Mesenteric fat pad (tissue), 1 donor: ENCODE measurements around the gene ADAMTSL4. TPM values are rescaled to one million over a fixed set of nuclear protein-coding genes. Genes with fewer than 3 reads are reported as not detected.
"Not testable (repeated sequence)": the region's sequence is repeated elsewhere in the genome, so short reads cannot be mapped to it uniquely, and the experiment has no call there.

Experiments used
- DNase-seq: peaks from one replicate; pipeline ENCODE4 v3.0.0-alpha.2; 2020; ENCODE audit warnings: low spot score
- total RNA-seq: library from RNA; stranded (reverse); fragmentation: NEBNext Ultra II Directional; extraction: Animal tissue kit (Norgen Biotek cat#: 25700); gene quantifications from one replicate; pipeline ENCODE4 v1.2.1, GENCODE V29; 2021
- donor health status: DM: yes; HTN: yes; CAD: no.

Gene ADAMTSL4
- total RNA-seq, 1 donor from 2014 or later, result 76.4 TPM

DNA sequence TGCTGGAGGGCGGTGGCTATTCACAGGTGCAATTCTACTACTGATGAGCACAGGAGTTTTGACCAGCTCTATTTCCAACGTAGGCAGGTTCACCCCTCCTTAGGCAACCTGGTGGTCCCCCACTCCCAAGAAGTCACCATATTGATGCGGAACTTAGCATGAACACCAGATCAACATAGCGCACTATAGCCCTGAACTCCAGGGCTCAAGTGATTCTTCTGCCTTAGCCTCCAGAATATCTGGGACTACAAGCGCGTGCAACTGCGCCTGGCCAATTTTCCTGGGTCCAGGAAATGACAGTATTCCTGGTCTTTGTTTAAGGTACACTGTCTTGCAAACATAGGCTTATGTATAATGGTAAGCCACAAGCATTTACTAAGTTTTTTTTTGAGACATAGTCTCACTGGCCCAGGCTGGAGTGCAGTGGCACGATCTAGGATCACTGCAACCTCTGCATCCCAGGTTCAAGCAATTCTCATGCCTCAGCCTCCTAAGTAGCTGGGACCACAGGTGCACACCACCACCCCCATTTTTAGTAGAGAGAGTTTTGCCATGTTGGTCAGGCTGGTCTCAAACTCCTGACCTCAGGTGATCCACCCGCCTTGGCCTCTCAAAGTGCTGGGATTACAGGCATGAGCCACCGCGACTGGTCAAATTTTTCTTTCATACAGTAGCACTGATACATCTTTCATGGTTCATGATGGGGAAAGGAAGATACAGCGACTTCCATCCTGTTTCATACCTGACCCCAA is 17.6 kb downstream of the ADAMTSL4 start:
- DNase-seq, result no peak

DNA sequence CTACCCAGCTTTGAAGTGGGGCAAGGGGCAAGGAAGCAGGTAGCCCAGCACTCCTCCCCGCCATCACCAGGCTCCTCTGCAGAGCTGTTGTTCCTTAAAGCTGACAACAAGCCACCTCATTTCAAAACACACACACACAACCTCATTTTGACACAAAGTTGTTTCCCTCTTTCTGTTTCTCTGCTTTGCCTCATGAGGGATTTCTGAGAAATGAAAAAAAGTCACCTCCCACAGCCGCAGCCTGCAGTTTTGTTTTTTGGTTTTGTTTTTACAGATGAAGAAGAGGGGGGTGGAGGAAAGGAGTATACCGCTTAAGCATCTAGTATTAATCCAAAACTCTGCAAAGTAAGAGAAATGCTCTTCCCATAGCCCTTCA is 18.1 kb downstream of the ADAMTSL4 start:
- no peak for DNase-seq

DNA sequence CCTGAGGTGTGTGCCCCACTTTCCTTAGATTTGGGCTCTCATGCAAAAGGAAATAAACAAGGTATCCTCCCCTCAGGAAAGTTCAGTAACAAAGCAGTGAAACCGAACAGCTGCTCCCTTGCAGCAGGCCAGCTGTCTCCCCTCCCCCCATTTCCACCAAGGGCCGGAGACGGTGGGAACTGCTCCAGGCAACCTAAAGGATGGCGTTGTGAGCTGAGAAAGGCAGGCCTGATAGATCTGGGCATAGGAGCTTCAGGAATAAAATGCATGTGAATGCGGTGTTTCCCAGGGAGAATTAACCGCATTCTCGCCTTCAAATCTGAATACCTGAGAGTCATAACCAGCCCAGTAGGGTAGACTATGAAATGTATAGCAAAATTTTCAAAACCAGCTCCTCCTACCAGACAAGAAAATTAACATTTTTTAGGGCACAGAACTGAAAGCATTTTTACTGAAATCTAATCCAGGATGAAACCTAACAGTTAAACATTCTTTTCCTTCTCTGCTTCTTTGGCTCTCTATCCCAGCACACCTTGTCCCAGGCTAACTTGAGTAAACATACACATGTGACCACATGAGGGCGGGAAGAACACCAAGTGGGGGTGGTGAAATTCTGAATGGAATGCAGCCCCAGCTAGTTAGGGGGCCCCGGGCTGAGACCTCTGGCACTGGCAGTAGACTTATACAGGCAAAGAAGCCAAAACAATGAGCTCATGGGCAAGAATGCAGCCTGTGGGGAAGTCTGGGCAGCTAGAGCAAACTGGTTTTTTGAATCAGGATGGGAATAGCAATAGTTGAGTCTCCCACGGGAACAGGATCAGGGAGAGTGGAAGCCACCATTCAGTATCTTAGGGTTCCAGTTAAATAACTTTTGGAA is 18.7 kb downstream of the ADAMTSL4 start:
- DNase-seq, result no peak

DNA sequence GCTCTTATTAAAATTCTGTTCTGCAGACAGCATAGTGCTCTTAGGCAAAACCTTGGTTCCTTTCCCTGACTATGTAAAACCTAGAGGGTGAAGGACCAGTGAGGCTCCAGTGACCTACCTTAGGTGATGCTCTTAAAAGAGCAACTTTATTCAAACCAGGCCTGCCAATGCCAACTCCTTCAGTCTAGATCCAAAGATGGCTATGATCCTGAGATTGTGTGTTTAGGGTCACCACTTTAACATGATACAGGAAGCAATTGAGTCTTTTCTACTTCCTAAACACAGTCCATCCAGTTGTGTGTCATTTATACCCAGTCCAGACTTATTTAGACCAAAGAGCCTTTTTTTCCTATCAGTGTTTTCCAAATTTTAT is 19.4 kb downstream of the ADAMTSL4 start:
- DNase-seq, result no peak

DNA sequence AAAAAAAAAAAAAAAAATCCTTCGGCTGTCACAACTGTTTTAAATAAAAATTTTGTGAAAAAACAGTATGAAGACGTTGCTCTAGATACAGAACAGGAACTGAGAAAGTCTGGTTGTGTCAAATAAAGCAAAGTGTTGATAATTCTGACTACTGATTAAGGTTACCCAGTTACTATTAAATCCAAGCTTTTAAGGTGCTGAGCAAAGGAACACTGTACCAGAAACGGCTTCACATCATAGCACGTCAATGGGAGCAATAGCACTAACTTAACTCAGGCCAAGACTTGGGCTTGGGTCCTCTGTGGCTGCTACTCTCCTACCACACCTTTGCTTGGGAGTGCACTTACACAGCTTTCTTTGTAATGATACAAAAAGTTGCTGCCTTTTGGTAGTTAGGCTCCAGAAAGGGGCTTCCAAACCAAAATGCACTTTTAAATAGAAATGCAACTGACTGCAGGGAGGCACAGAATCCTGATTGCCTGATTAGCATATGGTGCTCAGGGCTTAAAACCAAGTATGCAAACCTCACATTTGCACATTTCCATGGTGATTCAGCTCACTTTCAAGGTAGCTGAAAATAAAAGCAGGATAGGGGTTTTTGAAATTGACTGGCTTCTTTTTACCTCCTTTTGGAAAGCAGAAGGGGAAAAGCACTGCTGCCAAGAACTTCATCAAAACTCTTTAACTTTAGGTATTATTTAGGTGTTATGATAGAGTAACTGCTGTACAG is 23.9 kb downstream of the ADAMTSL4 start:
- DNase-seq, result no peak

DNA sequence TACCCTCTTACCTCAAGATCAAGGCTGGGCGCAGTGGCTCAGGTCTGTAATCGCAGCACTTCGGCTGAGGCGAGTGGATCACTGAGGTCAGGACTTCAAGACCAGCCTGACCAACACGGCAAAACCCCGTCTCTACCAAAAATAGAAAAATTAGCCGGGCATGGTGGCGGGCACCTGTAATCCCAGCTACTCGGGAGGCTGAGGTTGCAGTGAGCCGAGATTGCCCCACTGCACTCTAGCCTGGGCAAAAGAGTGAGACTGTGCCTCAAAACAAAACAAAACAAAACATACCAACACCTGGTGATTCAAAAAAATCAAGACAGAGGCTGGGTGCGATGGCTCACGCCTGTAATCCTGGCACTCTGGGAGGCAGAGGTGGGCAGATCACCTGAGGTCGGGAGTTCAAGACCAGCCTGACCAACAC is 24.5 kb downstream of the ADAMTSL4 start:
- not testable (repeated sequence) for DNase-seq

DNA sequence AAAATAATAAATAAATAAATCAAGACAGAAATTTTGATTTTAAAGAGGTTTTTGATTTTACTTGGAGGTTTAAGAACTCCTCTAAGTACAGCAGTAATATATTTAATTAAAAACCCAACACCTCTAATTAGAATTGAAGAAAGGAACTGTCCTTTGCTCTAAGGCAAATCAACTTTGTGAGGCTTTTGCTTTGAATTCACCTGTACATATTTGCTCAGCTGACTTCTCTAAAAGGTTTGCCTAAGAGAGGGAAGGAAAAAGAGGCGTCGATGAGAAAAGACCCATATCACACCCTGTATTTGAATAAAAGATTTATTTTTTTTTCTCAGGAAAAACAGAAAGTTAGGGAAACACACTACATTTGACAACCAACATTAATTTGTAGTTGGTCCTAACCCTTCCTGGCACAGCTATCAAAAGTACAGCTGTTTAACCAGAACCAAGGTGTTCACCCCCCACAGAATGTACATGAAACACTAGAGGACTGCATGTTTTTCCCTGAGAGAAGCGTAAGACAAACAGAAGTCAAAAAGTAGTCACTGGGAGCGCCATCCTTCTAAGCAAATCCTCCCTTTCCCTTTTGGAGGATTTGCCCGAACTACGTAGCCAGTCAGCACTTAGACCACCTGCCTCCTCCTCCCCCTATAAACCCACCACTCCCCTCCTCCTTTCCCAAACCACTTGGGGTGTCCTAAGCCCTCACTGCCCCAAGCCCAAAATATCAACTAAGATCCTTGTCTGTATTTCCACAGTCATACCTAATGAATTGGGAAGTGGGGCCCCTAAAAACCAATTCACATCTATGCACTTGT is 25.3 kb downstream of the ADAMTSL4 start:
- no peak for DNase-seq

DNA sequence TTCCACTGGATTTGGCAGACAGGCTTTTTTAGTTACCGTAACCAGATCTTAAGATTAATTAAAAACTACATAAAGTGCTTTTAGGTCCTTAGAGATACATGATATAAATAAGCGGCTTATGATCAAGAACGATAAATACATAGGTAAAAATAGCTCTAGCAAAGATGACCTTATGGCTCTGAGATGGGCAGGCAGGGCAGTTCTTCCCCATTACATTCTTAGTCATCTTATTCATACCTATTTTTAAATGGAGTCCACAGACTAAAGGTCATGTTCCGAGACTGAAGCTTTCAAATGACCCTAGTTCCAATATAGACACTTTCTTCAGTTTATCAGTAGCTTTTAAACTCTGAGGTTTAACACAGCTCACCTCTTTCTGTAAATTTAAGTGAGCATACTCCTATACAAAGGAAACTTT is 25.9 kb downstream of the ADAMTSL4 start:
- DNase-seq, result no peak

DNA sequence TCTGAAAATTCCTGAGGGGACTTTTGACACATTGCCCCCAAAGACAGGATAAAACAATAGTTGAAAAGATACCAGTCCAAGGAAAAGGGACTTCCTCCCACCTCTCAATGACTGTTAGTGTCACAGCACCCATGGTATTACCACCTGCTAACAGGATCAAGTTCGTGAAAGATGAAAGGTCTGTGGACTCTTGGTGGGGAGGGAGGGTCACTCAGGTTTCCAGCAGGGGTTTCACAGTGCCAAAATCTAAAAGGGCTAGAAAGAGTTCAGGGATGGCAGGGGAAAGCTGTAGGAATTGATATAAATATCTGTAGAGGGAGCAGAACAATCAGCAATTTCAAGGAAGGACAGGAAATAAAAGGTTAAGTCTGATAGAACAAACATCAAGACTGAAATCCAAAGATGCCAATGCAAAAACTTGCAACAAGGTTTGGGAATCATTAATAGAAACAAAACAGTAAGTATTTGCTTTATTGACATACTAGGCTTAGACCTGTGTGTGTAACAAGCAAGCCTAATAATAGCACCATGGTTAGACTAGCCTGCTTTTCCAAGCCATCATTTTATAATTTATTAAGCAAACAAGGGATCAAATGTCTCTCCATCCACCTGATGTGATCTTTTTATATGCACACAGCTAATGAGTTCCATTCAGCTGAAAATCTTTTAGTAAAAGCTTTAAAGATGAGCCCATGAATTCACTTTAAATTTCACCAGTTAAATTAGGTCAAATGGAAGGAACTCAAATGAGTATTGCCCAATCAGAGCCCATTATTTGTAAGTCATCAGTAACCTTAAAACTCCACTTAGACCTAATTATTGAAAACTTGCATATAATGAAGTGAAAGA is 26.5 kb downstream of the ADAMTSL4 start:
- no peak for DNase-seq

DNA sequence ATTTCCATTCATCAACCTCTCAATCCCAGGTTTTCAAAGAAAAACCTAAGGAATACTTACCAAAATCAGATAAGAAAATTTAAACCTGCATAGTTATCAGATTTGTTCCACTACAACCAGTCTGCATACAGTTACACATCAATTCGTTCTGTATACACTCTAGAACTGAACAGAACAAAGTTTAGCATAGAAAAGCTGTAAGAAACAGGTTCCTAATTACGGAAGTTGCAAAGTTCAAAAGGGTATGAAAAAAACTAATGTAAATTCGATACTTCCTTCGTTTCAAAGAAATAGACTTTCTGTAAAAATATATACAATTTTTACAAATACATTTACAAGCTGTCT is 27.1 kb downstream of the ADAMTSL4 start:
- no peak for DNase-seq

DNA sequence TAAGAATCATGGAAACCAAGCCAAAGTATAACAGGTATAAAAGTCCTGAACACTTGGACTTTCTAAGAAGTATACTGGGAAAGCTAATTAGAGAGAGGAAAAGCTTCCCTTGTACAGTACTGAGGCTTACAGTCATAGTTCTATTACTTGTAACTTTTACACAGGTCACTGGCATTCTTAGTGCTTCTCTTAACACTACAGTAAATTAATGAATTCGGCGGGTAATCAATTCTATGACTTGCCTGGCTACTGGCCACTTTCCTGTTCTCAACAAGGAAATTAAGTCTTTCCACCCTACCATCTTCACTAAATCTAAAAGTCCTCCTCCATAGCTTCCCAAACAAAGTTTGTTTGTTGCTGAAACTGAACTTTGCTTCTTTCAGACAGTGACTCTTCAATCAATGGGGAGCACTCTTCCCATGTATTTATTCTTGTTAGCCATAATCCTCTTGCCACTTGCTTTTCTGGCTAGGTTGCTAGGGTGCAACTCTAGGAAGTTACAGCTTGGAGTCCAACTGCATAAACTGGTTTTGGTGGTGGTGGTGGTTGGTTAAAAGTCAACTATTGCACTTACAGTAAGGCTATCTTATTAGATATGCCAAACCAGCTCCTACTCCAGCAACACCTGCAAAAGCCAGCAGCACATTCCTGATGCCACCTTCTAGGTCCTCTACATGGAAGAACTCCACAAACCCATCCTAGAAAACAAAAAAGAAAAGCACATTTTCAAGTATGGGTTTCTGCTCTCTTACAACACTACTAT is 27.8 kb downstream of the ADAMTSL4 start:
- DNase-seq, result no peak

DNA sequence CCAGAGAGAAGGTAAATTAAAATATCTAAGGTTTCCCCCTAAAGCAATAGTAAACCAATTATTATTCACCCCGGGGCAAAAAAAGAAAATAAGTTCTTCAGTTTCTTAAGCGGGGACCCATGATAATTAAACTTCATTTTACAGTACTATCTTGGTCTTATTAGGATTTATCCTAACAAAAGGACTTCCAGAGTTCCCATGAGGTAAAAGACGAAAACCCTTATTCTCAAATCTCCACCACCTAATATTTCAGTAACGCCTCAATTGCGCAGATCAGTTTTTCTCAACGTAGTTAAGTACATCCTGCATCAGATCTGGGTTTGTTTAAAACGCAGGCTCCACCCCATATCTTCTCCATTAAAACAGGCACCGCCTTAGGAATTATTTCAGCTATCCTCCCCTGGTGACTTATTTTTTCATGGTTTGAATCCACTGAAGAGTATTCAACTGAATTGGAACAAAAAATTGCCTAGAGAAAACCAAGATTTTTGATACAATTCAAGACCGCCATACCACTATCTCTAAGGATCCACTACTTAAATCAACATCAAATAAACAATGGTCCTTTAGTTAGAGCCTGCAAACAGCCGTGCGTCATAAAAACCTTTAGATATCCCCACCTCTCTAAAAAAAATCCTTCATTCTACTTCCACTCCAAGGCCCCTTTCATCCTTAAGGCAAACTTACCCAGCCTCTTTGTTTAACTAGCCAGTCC is 28.5 kb downstream of the ADAMTSL4 start:
- no peak for DNase-seq

DNA sequence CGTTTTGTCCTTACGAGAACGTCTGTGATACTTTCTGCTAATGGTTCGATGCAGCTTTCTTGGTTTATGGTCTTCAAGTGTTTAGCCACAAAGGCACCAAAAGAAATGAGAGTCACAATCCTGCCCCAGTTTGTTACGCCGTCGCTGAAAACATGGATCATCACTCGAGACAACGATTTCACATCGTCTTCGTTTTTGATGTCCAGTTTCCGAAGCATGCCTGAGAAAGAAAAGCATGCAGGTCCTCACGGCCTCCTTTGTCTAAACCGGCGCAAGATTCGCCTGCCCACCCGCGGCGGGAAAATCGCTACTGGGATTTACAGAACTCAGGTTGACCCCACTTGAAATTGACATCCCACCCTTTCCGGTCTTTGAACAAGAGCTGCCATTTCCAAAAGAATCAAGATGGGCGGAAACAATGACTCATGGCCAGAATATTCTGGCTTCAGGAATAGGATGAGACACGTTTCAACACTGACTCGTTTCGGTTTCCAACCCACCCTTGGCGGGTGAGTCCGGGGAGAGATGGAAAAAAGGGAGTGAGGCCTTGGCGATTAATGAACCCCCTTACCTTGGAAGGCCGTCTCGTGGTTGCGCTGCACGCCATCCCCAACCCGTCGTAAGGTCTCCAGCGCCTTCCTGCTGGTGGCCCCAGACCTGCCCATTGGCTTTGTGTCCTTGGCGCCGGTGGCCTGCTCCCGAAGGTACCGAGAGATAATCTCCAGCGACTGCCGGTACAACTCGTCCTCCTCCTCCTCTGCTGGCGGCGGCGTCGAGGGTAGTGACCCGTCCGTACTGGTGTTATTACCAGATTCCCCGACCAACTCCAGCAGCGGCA is 29.3 kb downstream of the ADAMTSL4 start:
- no peak for DNase-seq

DNA sequence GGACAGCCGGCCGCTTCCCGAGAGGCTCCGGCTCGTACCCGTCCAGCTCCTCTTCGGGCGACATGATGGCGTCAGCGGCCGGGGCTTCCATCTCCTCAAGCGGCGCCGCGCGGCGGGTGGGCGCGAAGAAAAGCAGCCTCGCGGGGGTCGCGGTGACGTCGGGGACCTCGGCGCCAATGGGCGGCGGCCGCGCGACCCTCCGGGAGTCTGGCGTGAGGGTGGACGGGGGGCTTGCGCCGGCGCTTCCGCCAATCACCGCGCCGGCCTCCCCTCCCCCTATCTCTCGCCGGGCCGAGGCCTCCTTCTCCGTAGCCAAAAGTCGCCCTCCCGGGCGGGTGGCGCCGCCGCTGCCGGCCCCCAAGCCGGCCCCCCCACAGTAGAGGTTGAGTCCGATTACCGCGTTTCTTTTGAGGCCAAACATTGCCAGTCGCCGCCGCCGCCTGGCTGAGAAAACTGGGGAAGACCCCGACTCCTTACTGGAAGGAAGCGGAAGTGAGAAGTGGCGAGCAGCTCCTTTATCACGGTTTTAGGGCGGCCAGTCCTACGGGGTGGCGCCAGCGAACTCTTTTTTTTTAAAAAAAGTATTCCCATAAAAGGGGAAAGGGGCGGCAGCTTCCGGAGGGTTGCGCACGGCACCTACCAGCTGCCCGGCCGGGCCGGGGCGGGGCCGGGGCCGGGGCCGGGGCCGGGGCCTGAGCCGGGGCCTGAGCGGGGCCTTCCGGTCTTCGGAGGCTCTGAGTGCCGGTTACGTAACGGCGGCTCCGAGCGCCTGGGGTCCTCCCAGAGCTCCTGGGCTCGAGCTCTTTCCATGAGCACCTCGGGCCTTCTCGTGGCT is 30.1 kb downstream of the ADAMTSL4 start, which contains the start of gene MCL1:
Gene MCL1 (minus strand): TSS at position 501 of the 835 bp plus-strand sequence. CDS start 80 bp downstream, at position 421.
- peak; percentile 95 for DNase-seq

DNA sequence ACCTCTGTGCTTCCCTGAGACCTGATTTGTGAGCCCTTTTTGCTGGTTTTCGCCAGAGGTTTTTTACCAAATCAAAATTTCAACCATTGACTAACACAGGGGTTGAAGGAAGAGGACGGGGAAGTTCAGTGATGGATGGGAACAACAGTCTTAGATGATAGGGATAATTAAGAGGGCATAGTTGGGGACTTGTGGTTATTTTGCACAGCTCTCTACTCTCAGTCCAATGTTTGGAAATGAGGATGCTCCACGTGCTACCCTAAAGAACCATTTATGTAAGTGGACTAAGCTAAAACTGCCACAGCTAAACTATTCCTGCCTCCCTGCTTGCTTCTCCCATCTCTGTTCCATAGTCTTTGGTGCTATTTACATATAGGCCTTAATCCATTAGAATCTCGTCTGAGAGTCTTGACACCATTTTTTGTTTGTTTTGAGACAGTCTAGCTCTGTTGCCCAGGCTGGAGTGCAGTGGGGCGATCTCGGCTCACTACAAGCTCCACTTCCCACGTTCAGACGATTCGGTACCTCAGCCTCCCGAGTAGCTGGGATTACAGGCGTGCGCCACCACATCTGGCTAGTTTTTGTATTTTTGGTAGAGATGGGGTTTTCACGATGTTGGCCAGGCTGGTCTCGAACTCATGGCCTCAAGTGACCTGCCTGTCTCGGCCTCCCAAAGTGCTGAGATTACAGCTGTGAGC is 30.9 kb downstream of the ADAMTSL4 start:
- DNase-seq, result no peak

DNA sequence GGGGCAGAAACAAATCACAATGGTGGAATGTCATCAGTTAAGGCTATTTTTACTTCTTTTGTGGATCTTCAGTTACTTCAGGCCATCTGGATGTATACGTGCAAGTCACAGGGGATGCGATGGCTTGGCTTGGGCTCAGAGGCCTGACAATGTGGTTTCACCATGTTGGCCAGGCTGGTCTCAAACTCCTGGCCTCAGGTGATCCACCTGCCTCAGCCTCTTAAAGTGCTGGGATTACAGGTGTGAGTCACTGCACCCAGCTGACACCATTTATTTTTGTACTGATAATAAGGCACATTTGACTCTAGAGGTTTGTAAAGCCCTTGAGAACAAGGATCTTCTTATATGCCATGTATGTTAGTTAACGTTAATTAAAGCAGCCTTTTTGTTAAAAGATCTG is 31.8 kb downstream of the ADAMTSL4 start:
- DNase-seq, result not testable (repeated sequence)
